Measurements from ENCODE around the gene KCTD1.
A peak's percentile ranks its signal among the peaks of the same experiment; 100 is the strongest.
"Not testable (repeated sequence)": the region's sequence is repeated elsewhere in the genome, so short reads cannot be mapped to it uniquely, and the experiment has no call there.

KCTD1 gene

DNA sequence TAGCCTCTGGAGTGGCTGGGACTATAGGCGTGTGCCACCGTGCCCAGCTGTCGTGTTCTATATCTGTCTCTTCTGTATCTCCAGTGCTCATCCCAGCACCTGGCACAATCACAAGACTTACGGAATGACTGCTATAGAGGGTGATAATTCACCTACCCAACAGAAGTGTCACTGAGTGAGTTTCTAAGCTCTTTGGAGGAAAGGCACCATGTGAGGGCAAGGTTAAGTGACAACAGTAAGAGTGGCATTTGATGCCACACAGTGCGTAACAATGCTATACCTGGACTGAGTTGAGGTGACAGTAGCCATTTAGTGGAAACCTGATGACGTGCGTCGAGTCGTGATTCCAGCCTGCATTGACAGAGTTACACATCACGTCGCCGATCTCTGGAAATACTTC lies 89.0 kb downstream of the KCTD1 start:
- DNase-seq, result no peak

DNA sequence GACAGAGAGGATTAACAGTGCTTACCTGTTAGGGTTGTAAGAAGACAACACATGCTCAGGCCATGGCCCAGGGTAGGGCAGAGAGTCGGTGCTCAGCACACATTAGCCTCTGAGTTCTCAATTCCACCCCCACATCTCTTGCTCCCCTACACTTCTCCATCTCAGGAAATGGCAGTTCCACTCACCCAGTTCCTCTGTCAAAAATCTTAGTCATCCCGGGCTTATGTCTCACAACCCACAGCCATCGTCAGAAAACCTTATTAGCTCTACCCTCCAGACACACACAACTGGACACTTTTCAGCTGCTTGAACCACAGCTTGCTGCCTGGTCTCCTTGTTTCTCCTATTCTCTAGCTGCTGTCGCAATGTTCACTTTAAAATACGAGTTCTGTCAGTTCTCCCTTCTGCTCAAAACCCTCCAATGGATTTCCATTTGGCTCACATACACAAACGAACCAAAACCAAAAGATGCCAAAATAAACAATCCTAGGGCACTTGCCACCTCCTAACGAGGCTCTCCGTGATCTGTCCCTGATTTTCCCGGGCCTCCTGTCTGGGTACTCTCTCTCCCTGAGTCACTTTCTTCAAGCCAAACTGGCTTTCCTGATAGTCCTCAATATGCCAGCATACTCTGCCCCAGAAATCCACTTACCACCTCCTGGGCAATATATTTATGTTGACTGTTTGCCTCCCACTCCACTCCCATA lies 89.7 kb downstream of the KCTD1 start:
- no peak for DNase-seq

DNA sequence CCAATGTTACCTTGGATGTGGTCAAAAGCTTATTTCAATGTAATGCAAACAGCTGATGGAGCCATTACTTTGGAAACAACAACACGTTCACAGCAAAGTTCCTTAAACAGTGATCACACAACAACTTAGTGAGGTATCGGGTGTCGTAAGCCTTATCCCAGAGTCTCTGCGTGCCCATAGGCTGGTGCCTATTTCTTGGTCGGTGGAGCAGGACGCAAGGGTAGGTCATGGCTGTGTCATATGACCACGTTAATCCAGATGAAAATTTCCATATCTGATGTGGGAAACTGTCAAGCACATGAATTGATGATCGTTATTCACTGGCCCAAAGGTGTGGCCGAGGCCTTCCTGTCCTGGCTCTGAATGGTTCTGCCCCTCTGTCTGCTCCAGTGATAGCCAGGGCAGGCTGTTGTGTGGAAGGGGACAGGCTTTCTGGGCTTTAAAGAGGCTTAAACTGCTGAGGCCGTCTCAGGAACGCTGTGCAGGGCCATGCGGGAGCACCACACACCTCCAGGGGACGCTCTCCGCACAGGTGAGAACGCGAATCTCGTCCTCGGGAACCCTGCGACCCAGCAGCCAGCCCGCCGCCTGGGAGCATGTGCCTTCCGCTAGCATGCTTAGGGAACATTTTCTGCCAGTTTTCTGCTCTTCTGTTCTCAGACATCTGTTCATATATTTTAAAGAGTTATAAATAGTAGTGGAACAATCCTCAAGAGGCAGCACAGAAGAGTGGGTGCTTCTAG lies 90.6 kb downstream of the KCTD1 start:
- peak in 29 of 56 donors; percentile 14 to 82 (median 45) for DNase-seq

DNA sequence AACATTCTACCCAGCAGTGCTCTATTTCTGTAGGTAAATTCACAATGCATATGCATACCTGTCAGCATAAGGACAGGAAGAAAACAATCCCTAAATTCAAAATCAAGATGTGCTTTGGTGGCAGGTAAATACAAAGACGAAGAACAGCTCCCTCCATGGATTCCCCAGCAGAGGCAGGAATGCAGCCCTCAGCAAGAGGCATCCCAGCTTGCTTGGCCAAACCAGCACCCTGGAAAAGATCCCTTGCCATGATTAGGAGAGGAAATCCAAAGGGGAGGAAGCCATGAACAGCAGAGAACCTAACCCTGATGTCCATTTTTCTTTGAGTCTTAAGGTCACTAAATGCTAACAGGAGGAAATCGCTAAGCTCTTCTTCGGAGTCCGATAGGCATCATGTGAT lies 91.2 kb downstream of the KCTD1 start:
- no peak for DNase-seq

DNA sequence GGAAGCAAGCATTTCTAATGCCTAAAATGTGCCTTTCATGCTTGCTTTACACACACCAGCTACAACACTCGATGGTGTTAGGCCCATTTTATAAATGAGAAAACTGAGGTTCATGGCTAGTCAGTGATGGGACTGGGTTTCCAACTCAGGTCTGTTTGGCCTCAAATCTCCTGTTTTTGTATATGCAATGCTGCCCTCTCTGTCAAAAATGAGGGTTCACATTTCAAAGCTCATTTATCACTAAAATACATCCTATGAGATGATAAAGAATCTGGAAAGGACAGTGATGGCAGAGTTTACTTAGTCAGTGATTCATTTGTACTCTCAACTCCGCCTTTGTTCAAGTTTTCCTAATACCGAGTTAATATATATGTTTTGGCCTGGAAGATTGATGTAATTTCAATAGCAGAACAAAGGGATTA lies 92.3 kb downstream of the KCTD1 start:
- no peak for DNase-seq

DNA sequence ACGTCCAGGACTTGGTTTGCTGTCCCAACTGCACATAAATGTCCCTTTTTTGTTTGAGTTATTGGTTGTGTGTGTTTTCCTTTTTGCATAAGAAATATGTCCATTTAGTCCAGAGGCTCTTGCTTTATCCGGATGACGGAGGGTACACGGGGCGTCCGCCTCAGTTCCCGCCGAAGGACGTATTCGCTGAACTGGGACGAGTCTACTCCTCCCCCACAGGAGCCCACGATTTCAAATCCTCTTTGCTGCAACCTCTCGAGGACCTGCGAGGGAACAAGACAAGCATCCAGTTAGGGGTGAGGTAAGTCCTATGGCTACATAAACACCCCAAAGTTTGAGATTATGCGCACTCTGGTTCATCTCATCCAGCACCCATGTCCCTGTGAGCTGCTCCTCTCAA lies 92.7 kb downstream of the KCTD1 start:
- DNase-seq, result no peak

DNA sequence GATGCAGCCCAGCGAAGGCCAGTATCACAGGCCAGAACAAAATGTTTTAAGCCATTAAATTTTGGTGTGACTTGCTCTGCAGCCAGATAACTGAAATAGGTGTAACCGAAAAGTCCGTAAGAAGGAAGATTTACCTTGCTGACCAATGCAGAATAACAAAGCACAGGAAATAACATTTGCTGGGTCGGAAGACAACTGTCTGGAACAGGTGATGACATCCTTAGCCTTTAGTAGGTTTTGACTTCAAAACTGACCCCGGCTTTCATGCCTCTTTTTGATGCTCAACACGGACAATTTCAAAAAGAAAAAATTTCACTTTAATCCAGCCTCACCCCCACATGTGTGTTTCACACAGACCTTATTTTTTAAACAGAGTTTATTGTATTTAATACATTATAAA lies 93.7 kb downstream of the KCTD1 start:
- no peak for DNase-seq

DNA sequence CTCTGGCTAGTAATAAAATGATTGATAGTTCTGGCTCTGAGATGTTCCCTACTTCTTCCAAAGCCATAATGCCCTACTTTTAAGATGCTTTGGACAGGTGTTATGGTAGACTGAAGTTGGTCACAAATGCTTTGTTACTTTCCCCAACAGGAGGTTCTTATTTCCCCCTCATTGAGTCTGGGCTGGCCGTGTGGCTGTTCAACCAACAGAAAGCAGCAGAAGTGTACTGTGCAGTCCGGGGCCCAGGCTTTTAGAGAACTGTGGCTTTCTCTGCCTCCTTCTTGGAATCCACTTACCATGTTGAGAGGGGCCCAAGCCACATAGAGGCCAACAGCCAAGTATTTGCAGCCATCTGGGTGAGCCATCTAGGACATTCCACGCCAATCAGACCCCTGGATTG lies 94.2 kb downstream of the KCTD1 start:
- no peak for DNase-seq

DNA sequence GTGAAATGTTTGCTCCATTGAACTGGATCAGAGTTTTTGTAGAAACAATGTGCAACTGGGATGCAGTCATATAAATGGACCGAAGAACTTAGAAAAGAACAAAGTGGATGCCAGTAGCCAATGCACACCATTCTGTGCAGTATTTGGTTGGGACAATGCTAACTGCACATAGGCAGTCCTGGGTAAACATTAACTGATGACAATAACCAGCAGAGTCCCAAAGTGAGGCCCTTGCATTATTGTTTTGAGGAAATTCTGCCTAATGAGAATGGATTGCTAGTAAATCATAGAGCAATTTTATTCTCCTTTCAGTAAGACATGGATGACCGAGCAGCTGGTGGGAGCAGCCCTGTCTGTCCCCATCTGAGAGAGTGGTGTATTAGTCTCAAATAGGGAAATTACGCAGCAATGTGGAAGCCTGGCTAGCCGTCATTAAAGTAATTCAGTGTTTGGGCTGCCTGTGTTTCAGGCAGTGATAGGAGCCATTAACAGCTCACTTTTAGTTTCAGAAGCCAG lies 94.9 kb downstream of the KCTD1 start:
- no peak for DNase-seq

DNA sequence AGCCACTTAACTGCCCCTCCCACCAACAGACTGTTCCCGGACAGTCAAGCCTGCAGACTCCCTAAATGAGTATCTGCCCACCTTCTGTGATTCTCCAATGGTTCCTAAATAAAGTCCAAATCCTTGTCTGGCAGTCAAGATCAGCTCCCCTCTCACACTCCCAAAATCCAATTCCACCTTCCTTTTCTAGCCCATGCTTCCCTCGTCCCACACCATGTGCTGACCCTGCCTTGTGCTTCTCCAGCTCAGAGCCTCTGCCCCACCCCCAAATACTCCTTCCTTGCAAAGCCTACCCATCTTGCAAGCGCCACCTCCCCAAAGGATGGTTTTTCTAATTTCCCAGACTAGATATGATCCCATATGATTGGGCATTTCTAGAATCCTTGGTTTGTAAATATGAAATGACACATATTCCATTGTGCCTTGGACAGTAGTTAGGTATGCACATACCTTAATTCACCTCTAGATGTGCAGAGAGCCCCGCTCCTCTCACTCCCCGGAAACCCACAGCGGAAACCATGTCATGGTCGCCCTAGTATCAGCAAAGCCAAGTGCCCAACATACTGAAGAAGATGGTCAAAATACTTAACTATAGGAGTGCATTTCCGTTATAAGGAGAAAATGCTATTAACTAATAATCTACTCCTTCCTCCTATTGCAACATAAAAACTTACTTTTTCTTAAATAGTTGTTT lies 97.2 kb downstream of the KCTD1 start:
- DNase-seq, result no peak

DNA sequence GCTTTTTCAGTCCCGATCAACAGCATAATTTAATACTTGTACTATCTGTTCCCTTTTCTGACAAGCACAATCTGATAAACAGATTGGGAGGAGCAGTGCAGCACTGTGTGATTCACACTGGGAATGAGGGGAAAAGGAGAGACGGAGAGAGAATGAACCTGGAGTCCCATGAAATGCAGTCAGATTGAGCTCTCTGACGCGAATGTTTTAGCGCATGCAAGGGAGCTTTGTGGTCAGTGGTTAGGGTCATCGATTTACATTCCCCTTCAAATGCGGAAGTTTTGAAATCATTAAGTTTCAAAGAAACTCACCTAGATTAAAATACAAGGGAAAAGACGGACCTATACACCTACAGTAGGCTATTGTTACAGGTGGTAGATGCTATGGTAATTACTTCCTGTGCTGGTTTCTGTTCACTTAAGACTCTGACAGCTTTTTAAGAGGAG lies 99.6 kb downstream of the KCTD1 start:
- no peak for DNase-seq

DNA sequence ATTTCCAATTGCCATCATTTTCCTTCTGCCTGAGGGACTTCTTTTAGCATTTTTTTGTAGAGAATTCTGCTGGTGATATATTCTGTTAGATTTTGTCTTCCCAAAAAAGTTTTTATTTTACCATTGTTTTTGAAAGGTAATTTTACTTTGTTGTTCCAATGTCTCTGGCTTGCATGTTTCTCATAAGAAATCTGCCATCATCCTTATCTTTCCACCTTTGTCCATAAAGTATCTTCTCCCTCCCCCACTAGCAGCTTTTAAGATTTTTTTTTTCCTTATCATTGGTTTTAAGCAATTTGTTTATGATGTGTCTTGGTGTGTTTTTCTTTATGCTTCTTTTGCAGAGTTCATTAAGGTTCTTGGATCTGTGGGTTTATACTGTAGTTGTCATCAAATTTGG lies 104.5 kb downstream of the KCTD1 start:
- DNase-seq, result no peak

DNA sequence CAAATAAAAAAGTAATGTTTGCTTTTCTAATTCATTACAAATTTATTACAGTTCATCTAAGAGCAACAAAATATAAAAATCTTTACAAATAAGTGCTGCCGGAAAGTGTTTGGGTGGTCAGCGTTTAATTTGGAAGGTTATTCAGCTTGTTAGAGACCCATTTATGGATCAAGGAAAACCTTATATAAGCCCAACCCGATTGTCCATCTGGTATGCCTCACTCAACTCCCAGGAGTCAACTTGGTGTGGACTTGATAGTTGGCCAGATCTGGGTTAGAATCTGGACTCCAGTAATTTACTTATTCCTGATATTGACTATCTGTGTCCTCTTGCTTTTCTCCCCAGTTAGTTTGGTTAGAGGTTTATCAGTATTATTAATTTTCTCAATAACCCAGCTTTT lies 106.2 kb downstream of the KCTD1 start:
- DNase-seq, result no peak

DNA sequence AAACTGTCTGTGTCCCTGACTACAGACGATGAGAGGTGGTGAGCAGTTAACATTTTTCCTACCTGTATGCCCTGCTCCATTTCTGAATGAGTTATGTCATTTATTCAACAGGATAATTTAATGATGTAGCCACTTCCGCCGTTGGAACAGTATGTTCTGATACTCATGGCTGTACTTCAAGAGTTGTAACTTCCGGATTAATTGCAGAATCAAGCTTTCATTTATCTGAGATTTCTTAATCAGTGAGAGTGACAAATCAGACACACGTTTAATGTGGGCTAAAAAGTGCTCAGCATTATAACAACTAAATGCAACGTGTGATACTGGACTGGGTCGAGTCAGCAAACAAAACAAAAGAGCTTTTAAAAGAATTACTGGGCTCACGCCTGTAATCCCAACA lies 107.7 kb downstream of the KCTD1 start:
- no peak for DNase-seq

DNA sequence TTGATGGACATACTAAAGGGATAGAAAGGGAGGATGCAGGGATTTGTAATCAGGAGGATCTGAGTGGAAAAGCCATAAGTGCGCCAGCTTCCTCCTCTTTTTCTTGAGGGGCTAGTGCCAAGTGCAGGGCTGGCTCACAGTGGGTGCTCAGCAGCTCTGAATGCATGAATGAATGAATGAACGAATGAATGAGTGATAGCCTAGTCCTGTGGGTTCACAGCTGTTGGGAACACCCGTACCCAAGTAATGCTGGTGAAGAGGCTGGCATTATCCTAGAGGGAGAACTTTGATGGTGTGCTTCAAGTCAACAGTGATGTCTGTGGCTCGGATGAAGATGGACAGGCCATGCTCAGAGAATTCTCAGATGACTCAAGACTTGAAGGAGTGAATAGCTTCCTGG lies 108.8 kb downstream of the KCTD1 start:
- no peak for DNase-seq

DNA sequence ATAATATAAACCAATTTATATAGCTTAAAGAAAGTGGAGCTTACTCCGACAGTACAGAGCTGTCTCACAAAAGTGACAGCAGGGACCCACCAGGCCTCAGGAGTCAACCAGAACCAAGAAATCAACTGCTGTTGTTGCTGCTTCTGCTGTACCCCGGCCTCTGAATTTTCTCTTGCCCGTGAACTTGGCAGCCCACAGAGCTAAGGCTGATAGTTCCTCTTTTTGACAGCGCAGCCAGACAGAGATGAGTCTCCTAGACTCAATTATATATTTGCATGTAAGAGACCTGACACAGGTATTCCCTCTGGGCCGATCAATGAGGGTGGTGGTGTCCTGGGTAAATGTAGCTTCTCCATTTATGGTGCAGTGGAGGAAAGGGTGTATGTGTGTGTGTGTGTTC lies 109.4 kb downstream of the KCTD1 start:
- no peak for DNase-seq

DNA sequence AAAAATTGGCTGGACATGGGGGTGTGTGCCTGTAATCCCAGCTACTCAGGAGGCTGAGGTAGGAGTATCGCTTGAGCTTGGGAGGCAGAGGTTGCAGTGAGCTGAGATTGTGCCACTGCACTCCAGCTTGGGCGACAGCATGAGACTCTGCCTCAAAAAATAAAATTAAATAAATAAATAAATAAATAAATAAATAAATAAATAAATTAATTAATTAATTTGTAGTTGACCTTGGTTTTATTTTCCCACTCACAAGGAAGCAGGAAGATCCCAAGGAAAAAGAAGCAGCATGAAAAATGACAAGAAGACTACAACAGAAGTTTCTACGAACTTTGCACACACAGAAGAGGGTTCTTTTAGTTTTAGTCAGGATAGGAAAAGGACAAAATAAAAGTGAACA lies 110.7 kb downstream of the KCTD1 start:
- not testable (repeated sequence) for DNase-seq

DNA sequence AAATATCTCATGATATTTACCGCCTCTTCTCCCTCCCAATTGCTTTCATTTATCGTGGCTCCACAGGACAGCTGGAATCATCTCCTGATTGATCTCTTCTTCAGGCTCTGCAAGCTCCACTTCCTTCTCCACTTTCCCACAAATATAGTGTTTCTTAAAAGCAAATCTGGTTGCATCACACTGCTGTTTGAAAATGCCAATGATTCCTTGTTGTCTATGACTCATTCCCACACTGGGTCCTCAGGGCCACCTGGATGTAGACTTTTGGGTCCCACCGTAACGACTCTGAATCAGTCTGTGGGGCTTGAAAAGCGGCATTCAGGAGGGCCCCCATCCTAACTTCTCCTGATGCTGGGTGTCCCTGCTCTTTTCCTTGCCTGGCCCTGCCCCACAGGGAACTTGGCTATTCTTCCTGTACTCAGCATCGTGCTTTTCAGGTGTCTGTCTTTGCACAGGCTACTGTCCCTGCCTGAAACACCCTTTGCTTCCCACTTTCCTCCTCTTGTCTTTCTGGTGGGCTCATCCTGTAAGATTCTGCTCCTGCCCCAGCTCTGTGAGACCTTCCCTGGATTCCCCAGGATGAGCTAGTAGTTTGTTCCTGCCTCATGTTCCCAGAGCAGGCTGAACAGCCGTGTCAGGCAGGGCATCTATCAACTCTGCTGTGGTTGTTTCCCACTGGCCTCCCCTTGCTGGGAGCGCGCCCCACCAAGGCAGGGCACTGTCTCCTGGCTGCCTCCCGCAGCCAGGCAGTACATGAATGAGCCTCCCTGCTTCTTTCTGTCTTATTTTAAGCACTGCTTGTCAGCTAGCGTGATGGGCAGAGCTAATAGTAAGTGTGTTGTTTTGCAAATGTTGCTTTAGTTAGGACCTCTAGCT lies 111.9 kb downstream of the KCTD1 start:
- no peak for DNase-seq

DNA sequence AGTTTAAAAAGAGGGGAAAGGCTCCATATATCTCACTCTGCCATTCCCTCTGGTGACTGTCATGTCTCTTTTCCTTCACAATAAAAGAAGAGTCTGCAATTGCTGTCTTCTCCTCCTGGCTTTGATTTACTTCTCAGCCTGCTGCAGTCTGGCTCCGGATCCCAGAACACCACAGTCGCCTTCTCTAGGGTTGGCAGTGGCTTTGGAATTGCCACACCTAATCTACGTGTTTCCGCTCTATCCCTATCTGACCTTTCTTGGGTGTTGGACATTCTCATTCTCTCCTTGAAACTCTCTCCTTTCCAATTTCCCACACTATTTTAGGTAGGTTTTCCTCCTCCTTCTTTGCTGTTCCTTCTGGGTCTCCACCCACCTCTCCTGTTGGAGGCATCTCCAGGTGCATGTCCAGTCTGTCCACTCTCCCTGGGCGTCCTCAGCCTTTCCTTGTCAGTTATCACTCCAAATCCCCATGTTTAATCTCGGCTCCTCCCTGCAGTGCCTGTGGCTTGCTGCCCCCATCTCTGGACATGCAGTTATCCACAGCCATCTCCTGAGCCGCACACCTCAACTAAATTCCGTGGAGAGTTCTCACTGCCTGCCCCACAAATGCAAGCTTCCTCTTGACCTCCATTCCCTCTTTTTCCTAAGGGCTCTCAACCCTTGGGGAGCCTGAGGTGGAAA lies 112.8 kb downstream of the KCTD1 start:
- no peak for DNase-seq

DNA sequence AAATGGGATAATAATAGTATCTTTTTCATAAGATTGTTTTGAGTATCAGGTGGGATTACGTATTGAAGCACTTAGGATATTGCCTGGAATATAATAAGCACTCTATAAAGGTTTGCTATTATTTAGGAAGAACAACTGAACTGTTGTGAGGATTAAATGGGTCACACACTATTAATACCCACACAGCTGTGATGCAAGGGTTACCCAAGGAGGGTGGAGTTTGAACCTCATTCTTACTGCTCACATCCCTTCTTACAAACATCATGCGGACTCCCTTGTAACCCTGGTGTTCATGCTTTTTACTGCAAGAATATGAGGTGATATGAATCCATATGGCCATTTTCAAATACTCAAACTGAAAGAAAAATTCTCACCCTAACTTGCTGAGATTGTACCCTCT lies 113.5 kb downstream of the KCTD1 start:
- DNase-seq, result no peak
